Ovary (tissue), 3 donors: ENCODE measurements around the gene TNS3.

Source experiments
- CTCF ChIP-seq, 3 donors: fragments of 450-650 bp in 2 of 3; fragments of 200-600 bp in 1 of 3; IDR thresholded peaks; one replicate each; pipeline versions ENCODE4 v1.5.1 to v1.8.0; 2016 to 2022; ENCODE audit warnings: antibody characterized with exemption in 3 of 3, mild to moderate bottlenecking in 1 of 3
- EP300 ChIP-seq: sonication (generic); formaldehyde crosslinking; IDR thresholded peaks from one replicate; pipeline ENCODE4 v1.6.1; 2017; ENCODE audit warnings: antibody characterized with exemption
- POLR2A ChIP-seq: fragments of 450-650 bp; IDR thresholded peaks from one replicate; pipeline ENCODE4 v1.6.1; 2017; ENCODE audit warnings: antibody characterized with exemption, mild to moderate bottlenecking, moderate library complexity
- donor health status: DM: no; HTN: no; CAD: no.

DNA sequence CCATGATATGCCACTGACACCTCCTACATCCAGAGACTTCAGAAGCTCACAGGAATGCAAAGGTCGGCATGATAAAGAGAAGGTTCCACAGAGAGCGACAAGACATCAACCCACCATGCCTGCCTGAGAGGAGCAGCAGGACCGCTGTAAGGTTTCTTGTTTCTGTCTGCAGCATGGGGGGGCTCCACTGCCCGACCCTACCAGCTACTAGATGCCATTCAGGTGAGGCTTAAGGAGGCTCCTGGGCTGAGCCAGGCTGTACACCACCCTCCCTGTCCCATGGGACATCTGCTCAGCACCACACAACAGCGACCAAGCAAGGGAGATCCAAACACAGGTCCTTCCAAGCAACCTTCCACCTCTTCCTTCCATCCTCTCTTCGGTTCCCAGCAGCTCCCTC, 234.6 kb downstream of the TNS3 start:
- no peak for TF ChIP-seq EP300
- TF ChIP-seq CTCF (IDR thresholded peaks at IDR 0.05) = no peak
- no peak for TF ChIP-seq POLR2A
